ENCODE data around the gene NELL2. TPM values are rescaled to one million over a fixed set of nuclear protein-coding genes. Genes with fewer than 3 reads are reported as not detected.
"Not testable (repeated sequence)": the region's sequence is repeated elsewhere in the genome, so short reads cannot be mapped to it uniquely, and the experiment has no call there.

NELL2 gene
- total RNA-seq, 1 experiment from 2014 or later: 0.80 TPM

GRCh38 chr12:44830566-44831055 lies 45.5 kb downstream of the NELL2 start:
- H3K9ac ChIP-seq (ENCODE audit: low read length): no peak overlapping the region

GRCh38 chr12:44829045-44829444 lies 47.1 kb downstream of the NELL2 start:
- no TSS peak for BruUV-seq (replicated peaks)
- Histone ChIP-seq H3K27me3 (ENCODE audit: low read length) (peaks cover 26% of the 10 kb centered on the region; the same call in 1 of the 2 replicates), H3K27ac (ENCODE audit: low read length) (no peak overlapping the region), H3K79me2 (ENCODE audit: low read length) (no peaks in the 10 kb centered on the region), H3K4me2 (ENCODE audit: low read length) (no peak overlapping the region), H2AFZ (ENCODE audit: low read length) (no peak overlapping the region), H3K36me3 (ENCODE audit: low read depth, low read length) (no peaks in the 10 kb centered on the region), H3K9me2 (replicated peaks; ENCODE audit: low read length) (no peaks in the 10 kb centered on the region), H3F3A (ENCODE audit: low read length, unreplicated experiment) (no peaks in the 10 kb centered on the region), H4K20me1 (ENCODE audit: low read length) (no peaks in the 10 kb centered on the region), H3K4me1 (ENCODE audit: insufficient read depth, low read length) (no peaks in the 10 kb centered on the region), H3K9me3 (ENCODE audit: low read length) (no peaks in the 10 kb centered on the region), H3K4me3 (ENCODE audit: low read length) (no peak overlapping the region), H3K9ac (ENCODE audit: low read length) (no peak overlapping the region)
- CTCF ChIA-PET: no interaction called here
- ATAC-seq (no peak), DNase-seq (no peak)
- TF ChIP-seq, protein P1, sequence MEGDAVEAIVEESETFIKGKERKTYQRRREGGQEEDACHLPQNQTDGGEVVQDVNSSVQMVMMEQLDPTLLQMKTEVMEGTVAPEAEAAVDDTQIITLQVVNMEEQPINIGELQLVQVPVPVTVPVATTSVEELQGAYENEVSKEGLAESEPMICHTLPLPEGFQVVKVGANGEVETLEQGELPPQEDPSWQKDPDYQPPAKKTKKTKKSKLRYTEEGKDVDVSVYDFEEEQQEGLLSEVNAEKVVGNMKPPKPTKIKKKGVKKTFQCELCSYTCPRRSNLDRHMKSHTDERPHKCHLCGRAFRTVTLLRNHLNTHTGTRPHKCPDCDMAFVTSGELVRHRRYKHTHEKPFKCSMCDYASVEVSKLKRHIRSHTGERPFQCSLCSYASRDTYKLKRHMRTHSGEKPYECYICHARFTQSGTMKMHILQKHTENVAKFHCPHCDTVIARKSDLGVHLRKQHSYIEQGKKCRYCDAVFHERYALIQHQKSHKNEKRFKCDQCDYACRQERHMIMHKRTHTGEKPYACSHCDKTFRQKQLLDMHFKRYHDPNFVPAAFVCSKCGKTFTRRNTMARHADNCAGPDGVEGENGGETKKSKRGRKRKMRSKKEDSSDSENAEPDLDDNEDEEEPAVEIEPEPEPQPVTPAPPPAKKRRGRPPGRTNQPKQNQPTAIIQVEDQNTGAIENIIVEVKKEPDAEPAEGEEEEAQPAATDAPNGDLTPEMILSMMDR (conservative IDR thresholded peaks at IDR 0.05; ENCODE audit: low read depth, low read length): no peak
- TF ChIP-seq EZH2 (IDR thresholded peaks at IDR 0.05; ENCODE audit: low read length, unreplicated experiment) (no peak), EZH2phosphoT487 (IDR thresholded peaks at IDR 0.05; ENCODE audit: borderline replicate concordance, low read length) (no peak)
- POLR2A ChIA-PET (ENCODE audit: unreplicated experiment): no interaction called here
- intact Hi-C loops (cut with micrococcal nuclease): no loop called here

More at GRCh38 chr12:44830566-44831055, 45.5 kb downstream of the NELL2 start:
- no peaks in the 10 kb centered on the region for H4K20me1 ChIP-seq (ENCODE audit: low read length)
- intact Hi-C loops (cut with micrococcal nuclease): no loop called here
- H3F3A ChIP-seq (ENCODE audit: low read length, unreplicated experiment): no peaks in the 10 kb centered on the region
- no peaks in the 10 kb centered on the region for H3K36me3 ChIP-seq (ENCODE audit: low read depth, low read length)
- no peaks in the 10 kb centered on the region for H3K9me2 ChIP-seq (replicated peaks; ENCODE audit: low read length)
- H2AFZ ChIP-seq (ENCODE audit: low read length): no peak overlapping the region
- DNase-seq: no peak
- H3K27me3 ChIP-seq (ENCODE audit: low read length): peaks cover 26% of the 10 kb centered on the region; the same call in 1 of the 2 replicates
- POLR2A ChIA-PET (ENCODE audit: unreplicated experiment): no interaction called here
- no peak overlapping the region for H3K27ac ChIP-seq (ENCODE audit: low read length)
- no peaks in the 10 kb centered on the region for H3K9me3 ChIP-seq (ENCODE audit: low read length)
- H3K4me2 ChIP-seq (ENCODE audit: low read length): no peak overlapping the region
- BruUV-seq (replicated peaks): no TSS peak
- CTCF ChIA-PET: no interaction called here
- TF ChIP-seq EZH2 (IDR thresholded peaks at IDR 0.05; ENCODE audit: low read length, unreplicated experiment) (no peak), EZH2phosphoT487 (IDR thresholded peaks at IDR 0.05; ENCODE audit: borderline replicate concordance, low read length) (no peak)
- TF ChIP-seq, protein P1 (conservative IDR thresholded peaks at IDR 0.05; ENCODE audit: low read depth, low read length): no peak
- ATAC-seq: no peak
- no peaks in the 10 kb centered on the region for H3K4me1 ChIP-seq (ENCODE audit: insufficient read depth, low read length)
- H3K79me2 ChIP-seq (ENCODE audit: low read length): no peaks in the 10 kb centered on the region
- H3K4me3 ChIP-seq (ENCODE audit: low read length): no peak overlapping the region

- CTCF ChIA-PET: no interaction called here
These were observed 48.2 kb downstream of the NELL2 start for GRCh38 chr12:44827832-44828438.

GRCh38 chr12:44821702-44822101 lies 54.4 kb downstream of the NELL2 start:
- H3F3A ChIP-seq (ENCODE audit: low read length, unreplicated experiment); H3K4me1 ChIP-seq (ENCODE audit: insufficient read depth, low read length); H3K4me2 ChIP-seq (ENCODE audit: low read length); ATAC-seq; H3K9me3 ChIP-seq (ENCODE audit: low read length); POLR2A ChIA-PET (ENCODE audit: unreplicated experiment); H3K36me3 ChIP-seq (ENCODE audit: low read depth, low read length); H3K9ac ChIP-seq (ENCODE audit: low read length); DNase-seq; H3K27ac ChIP-seq (ENCODE audit: low read length); BruUV-seq (replicated peaks); intact Hi-C loops (cut with micrococcal nuclease); H2AFZ ChIP-seq (ENCODE audit: low read length); H3K4me3 ChIP-seq (ENCODE audit: low read length); CTCF ChIA-PET; H3K79me2 ChIP-seq (ENCODE audit: low read length); H3K9me2 ChIP-seq (replicated peaks; ENCODE audit: low read length); H4K20me1 ChIP-seq (ENCODE audit: low read length): not testable (repeated sequence)
- H3K27me3 ChIP-seq (ENCODE audit: low read length): peaks cover 13% of the 10 kb centered on the region; the same call in 1 of the 2 replicates

More at GRCh38 chr12:44827832-44828438, 48.2 kb downstream of the NELL2 start:
- intact Hi-C loops (cut with micrococcal nuclease): no loop called here
- no TSS peak for BruUV-seq (replicated peaks)
- Histone ChIP-seq H3K4me3 (ENCODE audit: low read length) (no peak overlapping the region), H3K27ac (ENCODE audit: low read length) (no peak overlapping the region), H4K20me1 (ENCODE audit: low read length) (no peaks in the 10 kb centered on the region), H3K27me3 (ENCODE audit: low read length) (peaks cover 18% of the 10 kb centered on the region; the same call in 1 of the 2 replicates), H3F3A (ENCODE audit: low read length, unreplicated experiment) (no peaks in the 10 kb centered on the region), H3K9ac (ENCODE audit: low read length) (no peak overlapping the region), H3K9me2 (replicated peaks; ENCODE audit: low read length) (no peaks in the 10 kb centered on the region), H2AFZ (ENCODE audit: low read length) (no peak overlapping the region), H3K36me3 (ENCODE audit: low read depth, low read length) (no peaks in the 10 kb centered on the region), H3K79me2 (ENCODE audit: low read length) (no peaks in the 10 kb centered on the region), H3K4me2 (ENCODE audit: low read length) (no peak overlapping the region), H3K9me3 (ENCODE audit: low read length) (no peaks in the 10 kb centered on the region), H3K4me1 (ENCODE audit: insufficient read depth, low read length) (no peaks in the 10 kb centered on the region)
- POLR2A ChIA-PET (ENCODE audit: unreplicated experiment): no interaction called here
- TF ChIP-seq EZH2 (IDR thresholded peaks at IDR 0.05; ENCODE audit: low read length, unreplicated experiment): no peak
- TF ChIP-seq, protein P1 (conservative IDR thresholded peaks at IDR 0.05; ENCODE audit: low read depth, low read length): no peak
- TF ChIP-seq EZH2phosphoT487 (IDR thresholded peaks at IDR 0.05; ENCODE audit: borderline replicate concordance, low read length): no peak
- DNase-seq (no peak), ATAC-seq (no peak)
